ENCODE data around the gene MAST2.
"Not testable (repeated sequence)": the region's sequence is repeated elsewhere in the genome, so short reads cannot be mapped to it uniquely, and the experiment has no call there.

The MAST2 gene

GRCh38 chr1:45868861-45869260 lies 65.4 kb downstream of the MAST2 start:
- TF ChIP-seq TOX (CRISPR knock-in tag; IDR thresholded peaks at IDR 0.05; ENCODE audit: borderline replicate concordance) (no peak), ZFP30 (CRISPR knock-in tag; IDR thresholded peaks at IDR 0.05) (no peak), BACH2 (CRISPR knock-in tag; IDR thresholded peaks at IDR 0.05; ENCODE audit: borderline replicate concordance) (no peak), ESRRG (CRISPR knock-in tag; IDR thresholded peaks at IDR 0.05) (no peak), SNAI2 (CRISPR knock-in tag; IDR thresholded peaks at IDR 0.05) (no peak), GLIS3 (CRISPR knock-in tag; IDR thresholded peaks at IDR 0.05) (no peak), PATZ1 (CRISPR knock-in tag; IDR thresholded peaks at IDR 0.05; ENCODE audit: borderline replicate concordance) (no peak), OSR1 (CRISPR knock-in tag; IDR thresholded peaks at IDR 0.05) (no peak)
- no peak for ATAC-seq

DNA sequence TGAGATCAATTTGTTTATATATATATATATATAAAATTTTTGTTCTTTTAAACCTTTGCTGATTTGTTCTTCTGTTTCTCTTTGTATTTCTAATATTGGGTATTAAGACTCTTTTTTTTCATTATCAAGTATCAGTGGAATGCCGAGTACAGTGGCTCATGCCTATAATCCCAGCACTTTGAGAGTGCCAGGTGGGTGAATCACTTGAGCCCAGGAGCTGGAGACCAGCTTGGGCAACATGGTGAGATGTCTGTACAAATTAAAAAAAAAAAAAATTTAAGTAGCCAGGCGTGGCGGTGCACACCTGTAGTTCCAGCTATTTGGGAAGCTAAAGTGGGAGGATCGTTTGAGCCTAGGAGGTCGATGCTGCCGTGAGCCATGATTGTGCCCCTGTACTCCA lies 67.1 kb downstream of the MAST2 start:
- no peak for ATAC-seq
- no peak for TF ChIP-seq CSRNP3 (CRISPR knock-in tag; IDR thresholded peaks at IDR 0.05)
- TF ChIP-seq PPARA (CRISPR knock-in tag; IDR thresholded peaks at IDR 0.05; ENCODE audit: borderline replicate concordance), result no peak
- TF ChIP-seq, protein P1, sequence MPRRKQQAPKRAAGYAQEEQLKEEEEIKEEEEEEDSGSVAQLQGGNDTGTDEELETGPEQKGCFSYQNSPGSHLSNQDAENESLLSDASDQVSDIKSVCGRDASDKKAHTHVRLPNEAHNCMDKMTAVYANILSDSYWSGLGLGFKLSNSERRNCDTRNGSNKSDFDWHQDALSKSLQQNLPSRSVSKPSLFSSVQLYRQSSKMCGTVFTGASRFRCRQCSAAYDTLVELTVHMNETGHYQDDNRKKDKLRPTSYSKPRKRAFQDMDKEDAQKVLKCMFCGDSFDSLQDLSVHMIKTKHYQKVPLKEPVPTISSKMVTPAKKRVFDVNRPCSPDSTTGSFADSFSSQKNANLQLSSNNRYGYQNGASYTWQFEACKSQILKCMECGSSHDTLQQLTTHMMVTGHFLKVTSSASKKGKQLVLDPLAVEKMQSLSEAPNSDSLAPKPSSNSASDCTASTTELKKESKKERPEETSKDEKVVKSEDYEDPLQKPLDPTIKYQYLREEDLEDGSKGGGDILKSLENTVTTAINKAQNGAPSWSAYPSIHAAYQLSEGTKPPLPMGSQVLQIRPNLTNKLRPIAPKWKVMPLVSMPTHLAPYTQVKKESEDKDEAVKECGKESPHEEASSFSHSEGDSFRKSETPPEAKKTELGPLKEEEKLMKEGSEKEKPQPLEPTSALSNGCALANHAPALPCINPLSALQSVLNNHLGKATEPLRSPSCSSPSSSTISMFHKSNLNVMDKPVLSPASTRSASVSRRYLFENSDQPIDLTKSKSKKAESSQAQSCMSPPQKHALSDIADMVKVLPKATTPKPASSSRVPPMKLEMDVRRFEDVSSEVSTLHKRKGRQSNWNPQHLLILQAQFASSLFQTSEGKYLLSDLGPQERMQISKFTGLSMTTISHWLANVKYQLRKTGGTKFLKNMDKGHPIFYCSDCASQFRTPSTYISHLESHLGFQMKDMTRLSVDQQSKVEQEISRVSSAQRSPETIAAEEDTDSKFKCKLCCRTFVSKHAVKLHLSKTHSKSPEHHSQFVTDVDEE (CRISPR knock-in tag; IDR thresholded peaks at IDR 0.05), result no peak
- no peak for TF ChIP-seq ISL1 (CRISPR knock-in tag; IDR thresholded peaks at IDR 0.05)
- TF ChIP-seq PATZ1 (CRISPR knock-in tag; IDR thresholded peaks at IDR 0.05; ENCODE audit: borderline replicate concordance), result no peak
- TF ChIP-seq BACH2 (CRISPR knock-in tag; IDR thresholded peaks at IDR 0.05; ENCODE audit: borderline replicate concordance), result no peak
- no peak for TF ChIP-seq ARNTL (CRISPR knock-in tag; IDR thresholded peaks at IDR 0.05; ENCODE audit: borderline replicate concordance, low read depth)
- TF ChIP-seq ZNF565 (CRISPR knock-in tag; conservative IDR thresholded peaks at IDR 0.05; ENCODE audit: low read depth), result no peak
- TF ChIP-seq SNAI2 (CRISPR knock-in tag; IDR thresholded peaks at IDR 0.05), result no peak
- TF ChIP-seq ZNF8 (CRISPR knock-in tag; IDR thresholded peaks at IDR 0.05), result no peak
- TF ChIP-seq, protein P2, sequence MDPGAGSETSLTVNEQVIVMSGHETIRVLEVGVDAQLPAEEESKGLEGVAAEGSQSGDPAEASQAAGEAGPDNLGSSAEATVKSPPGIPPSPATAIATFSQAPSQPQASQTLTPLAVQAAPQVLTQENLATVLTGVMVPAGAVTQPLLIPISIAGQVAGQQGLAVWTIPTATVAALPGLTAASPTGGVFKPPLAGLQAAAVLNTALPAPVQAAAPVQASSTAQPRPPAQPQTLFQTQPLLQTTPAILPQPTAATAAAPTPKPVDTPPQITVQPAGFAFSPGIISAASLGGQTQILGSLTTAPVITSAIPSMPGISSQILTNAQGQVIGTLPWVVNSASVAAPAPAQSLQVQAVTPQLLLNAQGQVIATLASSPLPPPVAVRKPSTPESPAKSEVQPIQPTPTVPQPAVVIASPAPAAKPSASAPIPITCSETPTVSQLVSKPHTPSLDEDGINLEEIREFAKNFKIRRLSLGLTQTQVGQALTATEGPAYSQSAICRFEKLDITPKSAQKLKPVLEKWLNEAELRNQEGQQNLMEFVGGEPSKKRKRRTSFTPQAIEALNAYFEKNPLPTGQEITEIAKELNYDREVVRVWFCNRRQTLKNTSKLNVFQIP (CRISPR knock-in tag; IDR thresholded peaks at IDR 0.05; ENCODE audit: borderline replicate concordance, low read depth), result no peak

GRCh38 chr1:45872173-45872801 lies 68.9 kb downstream of the MAST2 start:
- ATAC-seq, result not testable (repeated sequence)

- no peak for ATAC-seq
- TF ChIP-seq ZNF565 (CRISPR knock-in tag; conservative IDR thresholded peaks at IDR 0.05; ENCODE audit: low read depth) (no peak), ZFP3 (CRISPR knock-in tag; IDR thresholded peaks at IDR 0.05) (no peak), ESRRG (CRISPR knock-in tag; IDR thresholded peaks at IDR 0.05) (no peak), PATZ1 (CRISPR knock-in tag; IDR thresholded peaks at IDR 0.05; ENCODE audit: borderline replicate concordance) (no peak), CSRNP3 (CRISPR knock-in tag; IDR thresholded peaks at IDR 0.05) (no peak), BACH2 (CRISPR knock-in tag; IDR thresholded peaks at IDR 0.05; ENCODE audit: borderline replicate concordance) (no peak)
Measured at GRCh38 chr1:45876000-45876617, 72.7 kb downstream of the MAST2 start.

Measured in SK-N-SH treated with all-trans-retinoic acid at 6 μM for 48 hours (cell line).